Measurements from ENCODE around the gene RGS9.

RGS9 gene

DNA sequence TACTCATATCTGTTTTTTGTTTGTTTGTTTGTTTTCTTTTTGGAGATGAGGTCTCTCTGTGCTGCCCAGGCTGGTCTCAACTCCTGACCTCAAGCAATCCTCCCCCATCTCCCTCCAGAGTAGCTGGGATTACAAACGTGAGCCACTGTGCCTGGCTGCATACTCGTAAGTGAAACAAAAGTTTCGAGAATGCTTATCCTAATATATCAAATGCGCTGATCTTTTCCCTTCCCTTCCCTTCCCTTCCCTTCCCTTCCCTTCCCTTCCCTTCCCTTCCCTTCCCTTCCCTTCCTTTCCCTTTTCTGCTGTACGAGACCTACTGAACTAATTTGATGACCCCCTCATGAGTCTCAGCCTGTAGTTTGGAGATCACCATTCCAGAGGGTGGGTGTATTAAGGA is 122.1 kb downstream of the RGS9 start:
- TF ChIP-seq, protein P1, sequence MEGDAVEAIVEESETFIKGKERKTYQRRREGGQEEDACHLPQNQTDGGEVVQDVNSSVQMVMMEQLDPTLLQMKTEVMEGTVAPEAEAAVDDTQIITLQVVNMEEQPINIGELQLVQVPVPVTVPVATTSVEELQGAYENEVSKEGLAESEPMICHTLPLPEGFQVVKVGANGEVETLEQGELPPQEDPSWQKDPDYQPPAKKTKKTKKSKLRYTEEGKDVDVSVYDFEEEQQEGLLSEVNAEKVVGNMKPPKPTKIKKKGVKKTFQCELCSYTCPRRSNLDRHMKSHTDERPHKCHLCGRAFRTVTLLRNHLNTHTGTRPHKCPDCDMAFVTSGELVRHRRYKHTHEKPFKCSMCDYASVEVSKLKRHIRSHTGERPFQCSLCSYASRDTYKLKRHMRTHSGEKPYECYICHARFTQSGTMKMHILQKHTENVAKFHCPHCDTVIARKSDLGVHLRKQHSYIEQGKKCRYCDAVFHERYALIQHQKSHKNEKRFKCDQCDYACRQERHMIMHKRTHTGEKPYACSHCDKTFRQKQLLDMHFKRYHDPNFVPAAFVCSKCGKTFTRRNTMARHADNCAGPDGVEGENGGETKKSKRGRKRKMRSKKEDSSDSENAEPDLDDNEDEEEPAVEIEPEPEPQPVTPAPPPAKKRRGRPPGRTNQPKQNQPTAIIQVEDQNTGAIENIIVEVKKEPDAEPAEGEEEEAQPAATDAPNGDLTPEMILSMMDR (conservative IDR thresholded peaks at IDR 0.05; ENCODE audit: low read depth, low read length): no peak
- no peak for DNase-seq (ENCODE audit: low read depth)
- no peak overlapping the region for H3K4me3 ChIP-seq (ENCODE audit: low read length)

DNA sequence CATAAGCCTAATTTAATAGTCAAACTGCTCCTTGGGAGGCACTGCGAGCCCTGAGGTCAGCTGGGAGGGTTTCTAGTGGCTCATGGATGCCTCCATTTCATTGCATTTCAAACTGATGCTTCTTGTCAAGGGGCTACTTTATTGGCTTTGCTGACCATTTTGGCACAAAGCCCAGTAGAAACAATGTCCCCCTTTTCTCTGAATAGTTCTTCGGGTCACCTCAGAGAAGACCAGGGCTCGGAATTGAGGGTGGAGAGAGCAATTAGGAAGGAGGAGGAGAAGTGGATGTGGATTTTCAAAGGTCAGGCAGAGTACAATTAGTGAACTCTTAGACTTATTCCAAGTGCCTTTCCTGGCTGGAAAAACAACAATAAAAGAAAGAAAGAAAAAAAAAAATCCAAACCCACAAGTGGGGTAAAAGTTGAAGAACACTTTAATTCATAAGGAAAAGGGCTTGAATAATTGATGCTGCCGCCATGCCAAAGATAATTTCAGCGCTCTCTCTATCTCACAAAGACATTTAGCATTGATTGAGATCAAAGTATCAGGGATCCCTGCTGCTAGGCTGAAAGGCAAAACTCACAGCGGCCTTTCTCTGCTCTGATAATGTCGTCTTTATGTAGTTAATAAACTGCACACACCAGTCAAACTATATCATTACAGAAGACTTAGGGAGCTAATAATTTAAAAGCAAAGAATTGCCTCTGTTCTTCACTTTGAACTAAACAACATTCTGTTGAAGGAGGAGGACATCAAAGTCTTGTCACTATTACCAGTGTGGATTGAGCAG is 122.7 kb downstream of the RGS9 start:
- no peak for DNase-seq (ENCODE audit: low read depth)
- H3K4me3 ChIP-seq (ENCODE audit: low read length): no peak overlapping the region
- TF ChIP-seq, protein P1 (conservative IDR thresholded peaks at IDR 0.05; ENCODE audit: low read depth, low read length): no peak

DNA sequence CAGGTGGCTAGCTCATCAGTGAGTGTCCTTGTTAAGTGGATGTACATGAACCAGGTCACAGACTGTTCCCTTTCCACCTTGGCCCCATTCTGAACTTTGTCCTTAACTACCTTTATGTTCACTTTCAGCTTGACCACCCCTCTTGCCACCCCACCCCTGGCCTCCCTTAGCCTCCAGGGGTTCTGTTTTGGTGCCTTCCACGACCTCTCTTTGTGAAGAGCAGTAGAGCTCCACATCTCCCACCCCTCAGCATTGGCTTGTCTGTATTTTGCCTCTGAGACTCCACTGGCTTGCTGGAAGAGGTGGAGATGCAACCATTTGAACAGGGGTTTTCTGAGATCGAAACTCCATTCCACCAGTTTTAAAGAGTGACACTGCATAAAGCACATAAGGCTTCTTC is 123.5 kb downstream of the RGS9 start:
- no peak for DNase-seq (ENCODE audit: low read depth)
- TF ChIP-seq, protein P1 (conservative IDR thresholded peaks at IDR 0.05; ENCODE audit: low read depth, low read length): no peak
- no peak overlapping the region for H3K4me3 ChIP-seq (ENCODE audit: low read length)

DNA sequence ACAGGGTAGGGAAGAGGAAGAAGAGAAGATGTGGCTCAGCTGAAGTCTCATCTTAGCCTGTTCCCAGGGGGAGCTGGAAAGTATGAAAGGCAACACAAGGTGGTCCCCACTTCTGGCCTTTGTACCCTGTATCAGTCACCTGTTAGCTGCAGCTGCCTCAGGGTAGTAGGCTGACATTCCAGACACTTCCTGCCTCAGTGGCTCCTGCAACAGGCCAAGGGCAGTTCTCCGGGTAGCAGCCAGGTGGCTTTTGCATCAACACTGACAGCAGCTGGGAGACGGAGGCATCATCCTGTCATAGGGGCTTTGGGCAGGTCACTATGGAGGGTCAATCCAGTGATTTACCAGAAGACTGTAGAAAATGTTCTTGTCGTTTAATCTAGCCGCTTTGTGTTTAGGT is 124.0 kb downstream of the RGS9 start:
- no peak overlapping the region for H3K4me3 ChIP-seq (ENCODE audit: low read length)
- DNase-seq (ENCODE audit: low read depth): no peak
- TF ChIP-seq, protein P1 (conservative IDR thresholded peaks at IDR 0.05; ENCODE audit: low read depth, low read length): no peak

DNA sequence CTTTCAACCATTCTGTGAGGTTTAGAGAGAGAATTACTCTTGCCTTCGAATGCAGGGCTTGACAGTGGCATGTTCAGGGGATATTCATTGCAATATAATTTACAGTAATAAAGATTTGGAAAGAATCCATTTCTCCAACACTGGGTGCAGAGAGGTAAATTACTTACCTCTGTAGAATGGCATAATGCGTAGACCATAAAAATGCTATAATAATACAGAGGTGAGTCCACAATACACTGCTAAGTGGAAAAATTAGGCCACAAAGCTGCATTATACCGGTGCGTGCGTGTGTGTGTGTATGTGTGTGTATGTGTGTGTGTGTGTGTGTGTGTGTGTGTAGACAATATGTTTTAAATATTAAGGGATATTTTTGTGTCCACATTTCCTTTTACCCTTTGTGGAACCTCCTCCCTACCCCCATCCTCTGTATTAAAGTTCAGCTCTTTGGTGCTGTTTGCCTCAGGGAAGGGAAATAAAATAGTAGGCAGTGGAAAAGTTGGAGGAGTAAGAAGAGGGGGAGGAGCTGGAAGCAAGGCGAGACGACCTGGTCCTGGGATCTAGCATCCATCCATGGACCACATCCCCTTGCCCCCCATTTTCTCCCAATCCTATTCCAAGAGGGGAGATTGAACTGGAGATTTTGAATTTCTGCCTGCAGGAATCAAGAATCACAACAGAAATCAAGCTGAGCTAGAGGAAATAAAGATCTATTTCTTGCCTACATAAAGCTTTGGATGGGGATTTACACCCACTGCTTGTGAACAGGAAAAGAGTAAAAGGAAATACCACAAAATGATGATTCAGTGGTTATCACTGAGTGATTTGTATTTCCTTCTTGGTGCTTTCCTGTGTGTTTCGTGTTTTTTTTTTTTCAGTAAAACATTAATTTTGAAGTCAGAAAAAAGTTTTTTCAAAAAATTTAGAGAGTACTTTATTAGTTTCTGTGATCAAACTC is 124.8 kb downstream of the RGS9 start:
- TF ChIP-seq, protein P1 (conservative IDR thresholded peaks at IDR 0.05; ENCODE audit: low read depth, low read length): no peak
- DNase-seq (ENCODE audit: low read depth): no peak
- H3K4me3 ChIP-seq (ENCODE audit: low read length): no peak overlapping the region

DNA sequence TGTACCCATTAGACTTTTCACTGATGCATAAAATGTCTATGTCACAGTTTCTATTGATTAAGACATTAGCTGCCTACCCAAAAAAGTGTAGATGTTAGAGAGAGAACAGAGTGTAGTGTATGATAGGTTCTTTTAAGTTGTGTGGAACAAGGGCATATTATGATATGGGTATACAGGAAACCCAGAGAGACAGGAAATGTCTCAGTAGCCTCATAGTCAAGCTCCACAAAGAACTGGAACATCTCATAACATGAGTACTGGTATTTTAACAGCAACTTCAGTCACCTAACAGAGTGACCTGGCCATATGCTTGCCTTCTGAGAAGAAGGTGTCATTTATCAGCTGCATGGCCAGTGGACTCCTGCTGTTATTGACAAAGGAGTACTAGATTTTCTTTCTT is 128.1 kb downstream of the RGS9 start:
- TF ChIP-seq, protein P1 (conservative IDR thresholded peaks at IDR 0.05; ENCODE audit: low read depth, low read length): no peak
- DNase-seq (ENCODE audit: low read depth): no peak
- no peak overlapping the region for H3K4me3 ChIP-seq (ENCODE audit: low read length)
